HepG2 (cell line): Measurements from ENCODE around the gene SEMA5B. TPM values are rescaled to one million over a fixed set of nuclear protein-coding genes. Genes with fewer than 3 reads are reported as not detected.

Source experiments
- ARID5B ChIP-seq: IDR thresholded peaks from 2 replicates; pipeline ENCODE4 v1.4.0; 2020; ENCODE audit warnings: mild to moderate bottlenecking, missing genetic modification reagents
- BRCA1 ChIP-seq: sonication (generic); formaldehyde crosslinking; IDR thresholded peaks from 2 replicates; pipeline ENCODE4 v1.4.0; 2020; ENCODE audit warnings: missing genetic modification reagents
- GFI1 ChIP-seq: sonication (generic); formaldehyde crosslinking; IDR thresholded peaks from 2 replicates; pipeline ENCODE4 v1.5.0; 2020; ENCODE audit warnings: missing genetic modification reagents, mild to moderate bottlenecking, borderline replicate concordance
- HMG20A ChIP-seq: IDR thresholded peaks from 2 replicates; pipeline ENCODE4 v1.6.1; 2016; ENCODE audit warnings: borderline replicate concordance
- HNRNPL ChIP-seq: fragments of 200-400 bp; formaldehyde crosslinking; IDR thresholded peaks from 2 replicates; pipeline ENCODE4 v1.6.1; 2017; ENCODE audit warnings: mild to moderate bottlenecking, low read depth, low read length
- HOMEZ ChIP-seq: IDR thresholded peaks from 2 replicates; pipeline ENCODE4 v1.6.1; 2016; ENCODE audit warnings: low read depth
- HOXD1 ChIP-seq: sonication (generic); formaldehyde crosslinking; IDR thresholded peaks from 2 replicates; pipeline ENCODE4 v1.5.0; 2020; ENCODE audit warnings: missing genetic modification reagents
- KAT8 ChIP-seq: IDR thresholded peaks from 2 replicates; pipeline ENCODE4 v1.6.1; 2016; ENCODE audit warnings: missing genetic modification reagents, missing compliant biosample characterization
- MTF2 ChIP-seq: sonication (generic); formaldehyde crosslinking; IDR thresholded peaks from 2 replicates; pipeline ENCODE4 v1.5.0; 2020; ENCODE audit warnings: missing genetic modification reagents, borderline replicate concordance
- NR2F1 ChIP-seq, 2 experiments: fragments of 450-650 bp in 1 of 2; formaldehyde crosslinking in 1 of 2; IDR thresholded peaks; 2 replicates each; pipeline versions ENCODE4 v1.5.0 to v1.6.1; 2016 to 2020; ENCODE audit warnings: mild to moderate bottlenecking in 1 of 2, missing compliant biosample characterization in 1 of 2, missing genetic modification reagents in 1 of 2, moderate library complexity in 1 of 2
- NR2F6 ChIP-seq, 2 experiments: IDR thresholded peaks; 2 replicates each; pipeline ENCODE4 v1.6.1; 2016; ENCODE audit warnings: antibody characterized with exemption in 1 of 2, mild to moderate bottlenecking in 1 of 2
- PHF5A ChIP-seq: IDR thresholded peaks from one replicate; pipeline ENCODE4 v1.6.1; 2018; ENCODE audit warnings: low read depth, missing genetic modification reagents; ENCODE audit not compliant: unreplicated experiment
- REXO4 ChIP-seq: sonication (generic); formaldehyde crosslinking; IDR thresholded peaks from 2 replicates; pipeline ENCODE4 v1.8.0; 2022; ENCODE audit warnings: missing genetic modification reagents, mild to moderate bottlenecking, borderline replicate concordance
- TEAD3 ChIP-seq: optimal IDR thresholded peaks from 2 replicates; pipeline ENCODE3; 2016; ENCODE audit warnings: borderline replicate concordance
- TRIM24 ChIP-seq: sonication (generic); formaldehyde crosslinking; IDR thresholded peaks from 2 replicates; pipeline ENCODE4 v1.8.0; 2022; ENCODE audit warnings: mild to moderate bottlenecking, missing genetic modification reagents
- ZNF101 ChIP-seq: sonication (generic); formaldehyde crosslinking; IDR thresholded peaks from 2 replicates; pipeline ENCODE4 v1.4.0; 2020; ENCODE audit warnings: mild to moderate bottlenecking, low read depth, missing genetic modification reagents, borderline replicate concordance
- ZNF296 ChIP-seq: sonication (generic); formaldehyde crosslinking; conservative IDR thresholded peaks from 2 replicates; pipeline ENCODE4 v1.5.0; 2020; ENCODE audit warnings: mild to moderate bottlenecking, missing genetic modification reagents
- ZNF33B ChIP-seq: sonication (generic); formaldehyde crosslinking; IDR thresholded peaks from 2 replicates; pipeline ENCODE4 v1.5.1; 2020; ENCODE audit warnings: mild to moderate bottlenecking, missing genetic modification reagents
- ZUFSP ChIP-seq: sonication (generic); formaldehyde crosslinking; IDR thresholded peaks from 2 replicates; pipeline ENCODE4 v1.9.0; 2021; ENCODE audit warnings: missing genetic modification reagents, mild to moderate bottlenecking, borderline replicate concordance
- polyA plus RNA-seq, 8 experiments: library from polyadenylated mRNA; depleted of rRNA in 3 of 8; stranded (reverse) in 7 of 8; unstranded in 1 of 8; fragments of >200 nt; fragmentation: Illumina TruSeq in 4 of 8; extraction: Trizol in 4 of 8; gene quantifications; 2 replicates each; pipeline versions ENCODE4 v1.2.1 to v1.2.3, GENCODE V29; 2011 to 2016; ENCODE audit warnings: low read depth in 4 of 8, missing spikeins in 1 of 8, mixed read lengths in 1 of 8; ENCODE audit not compliant: insufficient read depth in 1 of 8
- total RNA-seq, 5 experiments: library from RNA; depleted of rRNA; stranded (reverse); fragments of >200 nt; fragmentation: Illumina TruSeq; extraction: Trizol; gene quantifications; 2 replicates each; pipeline ENCODE4 v1.2.3, GENCODE V29; 2016; ENCODE audit warnings: low read depth in 1 of 5

SEMA5B gene
- total and polyA plus RNA-seq, 2 of the 13 experiments (the other 11 are each of a cell fraction or from before 2014, with no cell fraction given), result not detected

GRCh38 chr3:122893282-122893681 lies 134.3 kb downstream of the SEMA5B start (continued):
- TF ChIP-seq HOMEZ (CRISPR knock-in tag) (peak; percentile 48; the same call in 1 of the 2 replicates), TEAD3 (CRISPR knock-in tag) (peak; percentile 55), ZUFSP (no peak), REXO4 (CRISPR knock-in tag) (no peak), KAT8 (CRISPR knock-in tag) (no peak), NR2F1 (CRISPR knock-in tag; IDR thresholded peaks at IDR 0.05) (peak; percentile 35 to 39; a peak in 2 of 4 replicates), PHF5A (CRISPR knock-in tag) (no peak), ARID5B (peak; percentile 61), HOXD1 (CRISPR knock-in tag) (no peak), HMG20A (peak; percentile 28; the same call in 1 of the 2 replicates), ZNF101 (CRISPR knock-in tag) (no peak), ZNF296 (CRISPR knock-in tag) (no peak), HNRNPL (no peak), MTF2 (CRISPR knock-in tag) (no peak), BRCA1 (CRISPR knock-in tag) (no peak), GFI1 (CRISPR knock-in tag) (no peak), TRIM24 (CRISPR knock-in tag) (no peak), NR2F6 (IDR thresholded peaks at IDR 0.05) (peak; percentile 41; the same call in 1 of the 2 replicates), NR2F6 (CRISPR knock-in tag; IDR thresholded peaks at IDR 0.05) (peak; percentile 66; the same call in 1 of the 2 replicates), ZNF33B (CRISPR knock-in tag) (no peak)
